SK-N-SH treated with all-trans-retinoic acid at 6 μM for 48 hours (cell line): ENCODE results near the gene ABCC3.

Experiments used
- CSDC2 ChIP-seq: fragments of 250-450 bp; sonication (Bioruptor Pico); IDR thresholded peaks from 2 replicates; pipeline ENCODE4 v1.5.0; 2020; ENCODE audit warnings: mild to moderate bottlenecking, moderate library complexity
- TOX ChIP-seq: fragments of 250-450 bp; sonication (Bioruptor Pico); IDR thresholded peaks from 2 replicates; pipeline ENCODE4 v1.8.0; 2021; ENCODE audit warnings: mild to moderate bottlenecking, moderate library complexity, borderline replicate concordance
- ZNF70 ChIP-seq: fragments of 450-650 bp; formaldehyde crosslinking; IDR thresholded peaks from 2 replicates; pipeline ENCODE4 v1.5.0; 2020; ENCODE audit warnings: mild to moderate bottlenecking, moderate library complexity

GRCh38 chr17:50611634-50612033 lies 23.0 kb upstream of the ABCC3 start:
- TF ChIP-seq TOX (CRISPR knock-in tag), result no peak
- TF ChIP-seq ZNF70, result no peak
- no peak for TF ChIP-seq CSDC2 (CRISPR knock-in tag)
